Trophoblast cell (in vitro differentiated cells and primary cell): ENCODE measurements around the gene MGAT5.

Experiments used
- DNase-seq, 2 donors: peaks; one replicate each; pipeline ENCODE4 v3.0.0-alpha.2; 2016
- H2AFZ ChIP-seq: 2 replicates; pipeline ENCODE4 v1.6.1; 2013; ENCODE audit warnings: low read length, moderate library complexity, mild to moderate bottlenecking; ENCODE audit not compliant: insufficient read depth, poor library complexity
- H2AK5ac ChIP-seq: 2 replicates; pipeline ENCODE4 v1.6.1; 2013; ENCODE audit warnings: mild to moderate bottlenecking, low read length
- H2BK120ac ChIP-seq: 2 replicates; pipeline ENCODE4 v1.6.1; 2013; ENCODE audit warnings: low read length, mild to moderate bottlenecking, moderate library complexity; ENCODE audit not compliant: insufficient read depth, poor library complexity
- H2BK12ac ChIP-seq: 2 replicates; pipeline ENCODE4 v1.6.1; 2013; ENCODE audit warnings: mild to moderate bottlenecking, low read length, moderate library complexity
- H2BK5ac ChIP-seq: 2 replicates; pipeline ENCODE4 v1.6.1; 2013; ENCODE audit warnings: low read length, low read depth, moderate library complexity, mild to moderate bottlenecking; ENCODE audit not compliant: poor library complexity
- H3K14ac ChIP-seq: 2 replicates; pipeline ENCODE4 v1.6.1; 2013; ENCODE audit warnings: mild to moderate bottlenecking, low read length
- H3K18ac ChIP-seq: 2 replicates; pipeline ENCODE4 v1.6.1; 2013; ENCODE audit warnings: mild to moderate bottlenecking, low read length
- H3K23ac ChIP-seq: 2 replicates; pipeline ENCODE4 v1.6.1; 2013; ENCODE audit warnings: low read length
- H3K27ac ChIP-seq: 2 replicates; pipeline ENCODE4 v1.5.1; 2013; ENCODE audit warnings: low read depth, mild to moderate bottlenecking, inconsistent platforms, low read length, moderate library complexity
- H3K27me3 ChIP-seq: 2 replicates; pipeline ENCODE4 v1.6.1; 2013; ENCODE audit warnings: inconsistent platforms, mild to moderate bottlenecking, low read length, moderate library complexity; ENCODE audit not compliant: insufficient read depth
- H3K36me3 ChIP-seq, 2 experiments: 1 replicate in 1 of 2; 2 replicates in 1 of 2; pipeline ENCODE4 v1.6.1; 2013; ENCODE audit warnings: low read length in 2 of 2, mild to moderate bottlenecking in 2 of 2, moderate library complexity in 1 of 2; ENCODE audit not compliant: insufficient read depth in 2 of 2, control insufficient read depth in 1 of 2
- H3K4ac ChIP-seq: 2 replicates; pipeline ENCODE4 v1.6.1; 2013; ENCODE audit warnings: low read depth, mild to moderate bottlenecking, low read length, moderate library complexity
- H3K4me1 ChIP-seq, 2 experiments: 1 replicate in 1 of 2; 2 replicates in 1 of 2; pipeline ENCODE4 v1.6.1; 2013; ENCODE audit warnings: low read length in 2 of 2, mild to moderate bottlenecking in 2 of 2, moderate library complexity in 1 of 2; ENCODE audit not compliant: insufficient read depth in 2 of 2, control insufficient read depth in 1 of 2
- H3K4me2 ChIP-seq: 2 replicates; pipeline ENCODE4 v1.6.1; 2013; ENCODE audit warnings: inconsistent platforms, mild to moderate bottlenecking, low read length, moderate library complexity
- H3K4me3 ChIP-seq: 2 replicates; pipeline ENCODE4 v1.5.1; 2013; ENCODE audit warnings: mild to moderate bottlenecking, low read depth, low read length, inconsistent platforms
- H3K79me1 ChIP-seq: one replicate; pipeline ENCODE4 v1.6.1; 2013; ENCODE audit warnings: low read length
- H3K79me2 ChIP-seq: 2 replicates; pipeline ENCODE4 v1.6.1; 2013; ENCODE audit warnings: low read length, mild to moderate bottlenecking; ENCODE audit not compliant: control insufficient read depth, insufficient read depth, poor library complexity
- H3K9ac ChIP-seq: 2 replicates; pipeline ENCODE4 v1.6.1; 2013; ENCODE audit warnings: mild to moderate bottlenecking, low read length
- H3K9me3 ChIP-seq: 2 replicates; pipeline ENCODE4 v1.6.1; 2013; ENCODE audit warnings: low read depth, mild to moderate bottlenecking, control low read depth, inconsistent platforms, low read length; ENCODE audit not compliant: insufficient read depth
- H4K12ac ChIP-seq: 2 replicates; pipeline ENCODE4 v1.6.1; 2013; ENCODE audit warnings: low read depth, mild to moderate bottlenecking, low read length, moderate library complexity
- H4K8ac ChIP-seq: 2 replicates; pipeline ENCODE4 v1.6.1; 2013; ENCODE audit warnings: low read depth, mild to moderate bottlenecking, low read length, moderate library complexity
- H4K91ac ChIP-seq: one replicate; pipeline ENCODE4 v1.6.1; 2013; ENCODE audit warnings: low read depth, mild to moderate bottlenecking, low read length, moderate library complexity
- WGBS: extraction: QIAGEN DNeasy Blood & Tissue Kit; methylation state at CpG from one replicate; pipeline ENCODE4 v1.1.7; 2013; ENCODE audit warnings: missing lambda C conversion rate; ENCODE audit not compliant: insufficient read length, insufficient coverage; ENCODE audit errors: extremely low coverage; 5-methylcytosine and 5-hydroxymethylcytosine counted together

Gene MGAT5

GRCh38 chr2:134283661-134284060 is 29.8 kb downstream of the MGAT5 start:
- no peak overlapping the region for H3K4me3 ChIP-seq
- H3K27me3 ChIP-seq: no peaks in the 10 kb centered on the region
- H3K23ac ChIP-seq: no peak overlapping the region
- no peak overlapping the region for H4K12ac ChIP-seq
- H3K14ac ChIP-seq: no peak overlapping the region
- H2AFZ ChIP-seq: no peak overlapping the region
- H3K79me2 ChIP-seq: no peaks in the 10 kb centered on the region
- H4K91ac ChIP-seq: no peak overlapping the region
- H2BK120ac ChIP-seq: no peak overlapping the region
- H4K8ac ChIP-seq: no peak overlapping the region
- H3K18ac ChIP-seq: no peak overlapping the region
- H2BK12ac ChIP-seq: no peak overlapping the region
- H3K9ac ChIP-seq: no peak overlapping the region
- H3K4ac ChIP-seq: no peak overlapping the region
- H3K4me1 ChIP-seq: peaks cover 14% of the 10 kb centered on the region in 2 experiments
- H3K36me3 ChIP-seq: no peaks in the 10 kb centered on the region
- no peak overlapping the region for H2AK5ac ChIP-seq
- no peak overlapping the region for H3K27ac ChIP-seq
- no CpG with 5 or more reads among the region's 5 CpGs for WGBS
- H2BK5ac ChIP-seq: no peak overlapping the region
- H3K4me2 ChIP-seq: no peak overlapping the region
- no peaks in the 10 kb centered on the region for H3K9me3 ChIP-seq
- DNase-seq: peak in 1 of 2 donors; percentile 51
- no peaks in the 10 kb centered on the region for H3K79me1 ChIP-seq

GRCh38 chr2:134284119-134284670 is 30.3 kb downstream of the MGAT5 start:
- H3K79me2 ChIP-seq: no peaks in the 10 kb centered on the region
- no peak overlapping the region for H3K4ac ChIP-seq
- WGBS: no CpG with 5 or more reads among the region's 1 CpG

GRCh38 chr2:134287323-134287722 is 33.5 kb downstream of the MGAT5 start:
- no peaks in the 10 kb centered on the region for H3K79me1 ChIP-seq
- no peak overlapping the region for H2AK5ac ChIP-seq
- H3K27ac ChIP-seq: no peak overlapping the region
- H3K14ac ChIP-seq: no peak overlapping the region
- H2AFZ ChIP-seq: no peak overlapping the region
- H3K4me3 ChIP-seq: no peak overlapping the region
- H3K23ac ChIP-seq: no peak overlapping the region
- H3K9me3 ChIP-seq: no peaks in the 10 kb centered on the region
- peaks cover 9 to 10% of the 10 kb centered on the region in 2 experiments for H3K4me1 ChIP-seq
- H4K91ac ChIP-seq: no peak overlapping the region
- WGBS: no CpG with 5 or more reads among the region's 2 CpGs
- DNase-seq: no peak
- no peak overlapping the region for H3K4ac ChIP-seq
- no peaks in the 10 kb centered on the region for H3K36me3 ChIP-seq
- H3K9ac ChIP-seq: no peak overlapping the region
- no peak overlapping the region for H3K18ac ChIP-seq
- H2BK120ac ChIP-seq: no peak overlapping the region
- H3K4me2 ChIP-seq: no peak overlapping the region
- H2BK5ac ChIP-seq: no peak overlapping the region
- no peaks in the 10 kb centered on the region for H3K79me2 ChIP-seq
- H4K8ac ChIP-seq: no peak overlapping the region
- no peak overlapping the region for H2BK12ac ChIP-seq
- no peaks in the 10 kb centered on the region for H3K27me3 ChIP-seq
- H4K12ac ChIP-seq: no peak overlapping the region

More at GRCh38 chr2:134284119-134284670, 30.3 kb downstream of the MGAT5 start:
- no peak overlapping the region for H2BK5ac ChIP-seq
- H3K4me2 ChIP-seq: no peak overlapping the region
- H4K12ac ChIP-seq: no peak overlapping the region
- H3K36me3 ChIP-seq: no peaks in the 10 kb centered on the region
- no peak overlapping the region for H4K91ac ChIP-seq
- H3K9me3 ChIP-seq: no peaks in the 10 kb centered on the region
- peaks cover 14% of the 10 kb centered on the region in 2 experiments for H3K4me1 ChIP-seq
- no peak overlapping the region for H3K14ac ChIP-seq
- H3K18ac ChIP-seq: no peak overlapping the region
- H3K23ac ChIP-seq: no peak overlapping the region
- H3K9ac ChIP-seq: no peak overlapping the region
- no peaks in the 10 kb centered on the region for H3K79me1 ChIP-seq
- H3K27me3 ChIP-seq: no peaks in the 10 kb centered on the region
- no peak overlapping the region for H2AFZ ChIP-seq
- no peak overlapping the region for H3K27ac ChIP-seq
- no peak overlapping the region for H3K4me3 ChIP-seq
- no peak overlapping the region for H2AK5ac ChIP-seq
- H2BK120ac ChIP-seq: no peak overlapping the region
- no peak overlapping the region for H4K8ac ChIP-seq
- H2BK12ac ChIP-seq: no peak overlapping the region
- DNase-seq: peak in 1 of 2 donors; percentile 23

GRCh38 chr2:134288814-134289213 is 34.9 kb downstream of the MGAT5 start:
- H3K4me3 ChIP-seq: no peak overlapping the region
- no peak overlapping the region for H3K23ac ChIP-seq
- H3K27me3 ChIP-seq: no peaks in the 10 kb centered on the region
- H3K4ac ChIP-seq: no peak overlapping the region
- no peak overlapping the region for H2AFZ ChIP-seq
- no peak overlapping the region for H2AK5ac ChIP-seq
- H2BK120ac ChIP-seq: no peak overlapping the region
- H3K18ac ChIP-seq: no peak overlapping the region
- no peak overlapping the region for H3K27ac ChIP-seq
- H3K36me3 ChIP-seq: no peaks in the 10 kb centered on the region
- no peak for DNase-seq
- no peak overlapping the region for H3K4me2 ChIP-seq
- no peak overlapping the region for H4K12ac ChIP-seq
- no peak overlapping the region for H2BK5ac ChIP-seq
- H3K14ac ChIP-seq: no peak overlapping the region
- no peak overlapping the region for H4K91ac ChIP-seq
- H3K4me1 ChIP-seq: peaks cover 1 to 2% of the 10 kb centered on the region in 2 experiments
- no peaks in the 10 kb centered on the region for H3K79me1 ChIP-seq
- no CpG with 5 or more reads among the region's 3 CpGs for WGBS
- H4K8ac ChIP-seq: no peak overlapping the region
- no peaks in the 10 kb centered on the region for H3K9me3 ChIP-seq
- no peaks in the 10 kb centered on the region for H3K79me2 ChIP-seq
- no peak overlapping the region for H3K9ac ChIP-seq
- H2BK12ac ChIP-seq: no peak overlapping the region
